Measurements from ENCODE around the gene KARS1. TPM values are rescaled to one million over a fixed set of nuclear protein-coding genes. Genes with fewer than 3 reads are reported as not detected.
"Not testable (repeated sequence)": the region's sequence is repeated elsewhere in the genome, so short reads cannot be mapped to it uniquely, and the experiment has no call there.

The KARS1 gene
- total RNA-seq, 3 donors from 2014 or later, result 107 to 135 (median 114) TPM

DNA sequence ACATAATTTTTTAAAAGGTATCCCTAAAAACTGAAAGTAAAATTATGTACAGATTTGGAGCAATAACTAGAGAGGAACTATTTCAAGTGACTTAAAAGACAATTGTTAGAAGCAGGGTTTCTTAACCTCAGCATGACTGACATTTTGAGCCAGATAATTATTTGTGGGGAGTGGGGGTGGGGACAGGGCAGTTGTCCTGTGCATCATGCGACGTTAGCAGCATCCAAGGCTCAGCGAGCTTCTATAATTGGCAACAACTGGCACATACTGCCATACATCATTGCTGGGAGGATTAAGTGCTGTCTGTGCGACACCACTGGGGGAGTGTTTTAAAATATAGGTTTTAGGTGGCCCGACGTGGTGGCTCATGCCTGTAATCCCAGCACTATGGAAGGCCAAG, 54.2 kb downstream of the KARS1 start:
- Histone ChIP-seq H3K27ac (no peak overlapping the region), H3K9me3 (no peaks in the 10 kb centered on the region), H3K4me3 (no peak overlapping the region), H3K27me3 (no peaks in the 10 kb centered on the region), H3K36me3 (no peaks in the 10 kb centered on the region), H3K4me1 (no peaks in the 10 kb centered on the region)
- intact Hi-C loops (cut with DNase I; ENCODE audit: low total_unique reads), result no loop called here
- DNase-seq (ENCODE audit: low spot score in 2 of 2), result no peak
- TF ChIP-seq POLR2AphosphoS5 (IDR thresholded peaks at IDR 0.05), result no peak

- H3K27me3 ChIP-seq; H3K4me1 ChIP-seq; H3K36me3 ChIP-seq; DNase-seq (ENCODE audit: low spot score in 2 of 2); intact Hi-C loops (cut with DNase I; ENCODE audit: low total_unique reads); H3K27ac ChIP-seq; H3K9me3 ChIP-seq; H3K4me3 ChIP-seq: not testable (repeated sequence)
Observed at GRCh38 chr16:75591927-75592326, 55.5 kb downstream of the KARS1 start.

GRCh38 chr16:75590920-75591843, 56.3 kb downstream of the KARS1 start:
- intact Hi-C loops (cut with DNase I; ENCODE audit: low total_unique reads), result no loop called here
- Histone ChIP-seq H3K27ac (peak overlapping the region; percentile 56 to 82), H3K9me3 (no peaks in the 10 kb centered on the region), H3K4me3 (no peak overlapping the region), H3K36me3 (no peaks in the 10 kb centered on the region), H3K27me3 (no peaks in the 10 kb centered on the region), H3K4me1 (no peaks in the 10 kb centered on the region)
- TF ChIP-seq POLR2AphosphoS5 (IDR thresholded peaks at IDR 0.05) (no peak), POLR2A (IDR thresholded peaks at IDR 0.05) (no peak)
- TF ChIP-seq, protein P1, sequence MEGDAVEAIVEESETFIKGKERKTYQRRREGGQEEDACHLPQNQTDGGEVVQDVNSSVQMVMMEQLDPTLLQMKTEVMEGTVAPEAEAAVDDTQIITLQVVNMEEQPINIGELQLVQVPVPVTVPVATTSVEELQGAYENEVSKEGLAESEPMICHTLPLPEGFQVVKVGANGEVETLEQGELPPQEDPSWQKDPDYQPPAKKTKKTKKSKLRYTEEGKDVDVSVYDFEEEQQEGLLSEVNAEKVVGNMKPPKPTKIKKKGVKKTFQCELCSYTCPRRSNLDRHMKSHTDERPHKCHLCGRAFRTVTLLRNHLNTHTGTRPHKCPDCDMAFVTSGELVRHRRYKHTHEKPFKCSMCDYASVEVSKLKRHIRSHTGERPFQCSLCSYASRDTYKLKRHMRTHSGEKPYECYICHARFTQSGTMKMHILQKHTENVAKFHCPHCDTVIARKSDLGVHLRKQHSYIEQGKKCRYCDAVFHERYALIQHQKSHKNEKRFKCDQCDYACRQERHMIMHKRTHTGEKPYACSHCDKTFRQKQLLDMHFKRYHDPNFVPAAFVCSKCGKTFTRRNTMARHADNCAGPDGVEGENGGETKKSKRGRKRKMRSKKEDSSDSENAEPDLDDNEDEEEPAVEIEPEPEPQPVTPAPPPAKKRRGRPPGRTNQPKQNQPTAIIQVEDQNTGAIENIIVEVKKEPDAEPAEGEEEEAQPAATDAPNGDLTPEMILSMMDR (IDR thresholded peaks at IDR 0.05), result no peak
- peak in 1 of 2 donors; percentile 33 for DNase-seq (ENCODE audit: low spot score in 2 of 2)

DNA sequence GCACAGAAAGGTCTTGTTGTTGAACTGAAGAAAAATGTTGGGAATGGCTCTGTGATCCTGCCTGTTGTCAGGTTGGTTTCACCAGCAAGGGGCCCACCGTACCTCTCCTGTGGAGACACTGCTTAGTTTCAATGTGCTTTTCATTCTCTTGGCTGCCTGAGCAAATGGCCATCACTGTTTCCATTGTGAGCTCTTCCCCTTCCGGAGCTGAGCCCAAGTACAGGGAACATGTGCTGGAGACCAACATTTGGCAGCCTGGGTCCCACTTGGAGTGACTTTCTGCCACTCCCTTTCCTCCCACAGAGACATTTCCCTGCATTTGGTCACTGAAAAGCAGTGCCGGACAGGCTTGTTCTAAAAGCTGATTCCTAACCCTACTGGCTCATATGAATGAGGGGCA, 58.2 kb downstream of the KARS1 start:
- no peak for DNase-seq (ENCODE audit: low spot score in 2 of 2)
- Histone ChIP-seq H3K27me3 (no peaks in the 10 kb centered on the region), H3K27ac (peak overlapping the region in 1 of 2 donors; percentile 57), H3K4me3 (no peak overlapping the region), H3K9me3 (no peaks in the 10 kb centered on the region), H3K4me1 (no peaks in the 10 kb centered on the region), H3K36me3 (no peaks in the 10 kb centered on the region)
- intact Hi-C loops (cut with DNase I; ENCODE audit: low total_unique reads), result no loop called here
- TF ChIP-seq, protein P1 (IDR thresholded peaks at IDR 0.05), result no peak
- TF ChIP-seq POLR2A (IDR thresholded peaks at IDR 0.05), result no peak
- no peak for TF ChIP-seq POLR2AphosphoS5 (IDR thresholded peaks at IDR 0.05)

- peak overlapping the region in 1 of 2 donors; percentile 57 for H3K27ac ChIP-seq
- intact Hi-C loops (cut with DNase I; ENCODE audit: low total_unique reads), result no loop called here
- H3K9me3 ChIP-seq, result no peaks in the 10 kb centered on the region
- TF ChIP-seq POLR2AphosphoS5 (IDR thresholded peaks at IDR 0.05) (no peak), POLR2A (IDR thresholded peaks at IDR 0.05) (no peak)
- TF ChIP-seq, protein P1 (IDR thresholded peaks at IDR 0.05), result no peak
- no peaks in the 10 kb centered on the region for H3K27me3 ChIP-seq
- no peaks in the 10 kb centered on the region for H3K4me1 ChIP-seq
- no peak overlapping the region for H3K4me3 ChIP-seq
- DNase-seq (ENCODE audit: low spot score in 2 of 2), result no peak
- H3K36me3 ChIP-seq, result no peaks in the 10 kb centered on the region
Observed at GRCh38 chr16:75588716-75589115, 58.7 kb downstream of the KARS1 start.

- no peaks in the 10 kb centered on the region for H3K36me3 ChIP-seq
- H3K4me3 ChIP-seq, result no peak overlapping the region
- H3K4me1 ChIP-seq, result no peaks in the 10 kb centered on the region
- no peak for TF ChIP-seq POLR2AphosphoS5 (IDR thresholded peaks at IDR 0.05)
- no peak for TF ChIP-seq POLR2A (IDR thresholded peaks at IDR 0.05)
- TF ChIP-seq, protein P1 (IDR thresholded peaks at IDR 0.05), result no peak
- DNase-seq (ENCODE audit: low spot score in 2 of 2), result no peak
- intact Hi-C loops (cut with DNase I; ENCODE audit: low total_unique reads), result no loop called here
- no peaks in the 10 kb centered on the region for H3K9me3 ChIP-seq
- no peak overlapping the region for H3K27ac ChIP-seq
- no peaks in the 10 kb centered on the region for H3K27me3 ChIP-seq
Observed at GRCh38 chr16:75584108-75584507, 63.4 kb downstream of the KARS1 start.
